Measurements from ENCODE around the gene SIPA1.
"Not testable (repeated sequence)": the region's sequence is repeated elsewhere in the genome, so short reads cannot be mapped to it uniquely, and the experiment has no call there.

The SIPA1 gene

GRCh38 chr11:65636108-65637031 is 1.5 kb upstream of the SIPA1 start:
- no peak for DNase-seq (ENCODE audit: insufficient read length, low spot score)
- FAIRE-seq: no peak
- no peak for TF ChIP-seq CTCF (IDR thresholded peaks at IDR 0.05; ENCODE audit: insufficient read depth, missing control alignments)

GRCh38 chr11:65637032-65637557 is 806 bp upstream of the SIPA1 start:
- no peak for TF ChIP-seq CTCF (IDR thresholded peaks at IDR 0.05; ENCODE audit: insufficient read depth, missing control alignments)
- no peak for DNase-seq (ENCODE audit: insufficient read length, low spot score)
- no peak for FAIRE-seq

GRCh38 chr11:65639228-65639597 is 1.3 kb downstream of the SIPA1 start:
- not testable (repeated sequence) for DNase-seq (ENCODE audit: insufficient read length, low spot score); FAIRE-seq

- no peak for FAIRE-seq
- TF ChIP-seq CTCF (IDR thresholded peaks at IDR 0.05; ENCODE audit: insufficient read depth, missing control alignments): no peak
- no peak for DNase-seq (ENCODE audit: insufficient read length, low spot score)
Measured at GRCh38 chr11:65639623-65640482, 2.0 kb downstream of the SIPA1 start.

GRCh38 chr11:65640483-65641296 is 2.8 kb downstream of the SIPA1 start:
- TF ChIP-seq CTCF (IDR thresholded peaks at IDR 0.05; ENCODE audit: insufficient read depth, missing control alignments): no peak
- DNase-seq (ENCODE audit: insufficient read length, low spot score) (no peak), FAIRE-seq (no peak)

- DNase-seq (ENCODE audit: insufficient read length, low spot score) (no peak), FAIRE-seq (no peak)
- TF ChIP-seq CTCF (IDR thresholded peaks at IDR 0.05; ENCODE audit: insufficient read depth, missing control alignments): no peak
Measured at GRCh38 chr11:65641297-65642013, 3.6 kb downstream of the SIPA1 start.

Measured in D721Med (cell line).